ENCODE measurements around the gene ADARB2. TPM values are rescaled to one million over a fixed set of nuclear protein-coding genes. Genes with fewer than 3 reads are reported as not detected.
"Not testable (repeated sequence)": the region's sequence is repeated elsewhere in the genome, so short reads cannot be mapped to it uniquely, and the experiment has no call there.

Gene ADARB2
- total RNA-seq, 1 experiment from 2014 or later: not detected

DNA sequence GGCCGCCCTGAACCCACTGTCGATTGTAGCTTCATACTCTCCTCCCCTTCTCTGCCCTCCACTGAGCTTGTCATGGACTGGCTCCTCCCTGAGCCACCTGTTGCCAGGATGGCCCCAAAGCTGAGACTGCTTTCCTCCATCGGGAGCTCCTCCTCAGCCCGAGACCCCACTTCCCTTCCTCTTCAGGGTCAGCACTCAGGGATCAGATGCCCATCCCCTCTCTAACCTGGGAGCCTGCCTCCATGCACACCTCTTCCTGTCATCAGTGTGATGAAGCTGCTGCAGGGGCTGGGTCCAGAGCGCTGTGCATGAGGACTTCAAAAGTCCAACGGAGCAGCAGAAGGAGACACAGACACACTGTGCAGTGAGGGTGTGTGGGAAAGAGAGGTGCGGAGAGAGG, 480.1 kb downstream of the ADARB2 start:
- DNase-seq (ENCODE audit: low read depth): no peak
- in situ Hi-C loops (cut with HindIII; ENCODE audit: low pct_unique_long_range_greater_than_20kb, low sequenced_read_pairs): no loop called here

DNA sequence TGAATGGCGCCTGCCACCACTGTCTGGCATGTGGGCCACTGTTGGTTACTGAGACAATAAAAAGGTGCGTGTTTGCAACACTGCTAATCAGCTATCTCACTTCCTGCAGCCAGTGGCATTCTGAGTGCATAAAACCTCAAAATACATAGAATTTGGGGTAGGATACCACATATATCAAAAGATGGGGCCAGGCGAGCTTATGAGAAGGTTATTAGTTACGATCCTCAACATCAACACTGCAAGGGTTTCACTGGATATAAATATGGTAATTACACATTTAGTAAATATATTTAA, 480.9 kb downstream of the ADARB2 start:
- in situ Hi-C loops (cut with HindIII; ENCODE audit: low pct_unique_long_range_greater_than_20kb, low sequenced_read_pairs): no loop called here
- no peak for DNase-seq (ENCODE audit: low read depth)

DNA sequence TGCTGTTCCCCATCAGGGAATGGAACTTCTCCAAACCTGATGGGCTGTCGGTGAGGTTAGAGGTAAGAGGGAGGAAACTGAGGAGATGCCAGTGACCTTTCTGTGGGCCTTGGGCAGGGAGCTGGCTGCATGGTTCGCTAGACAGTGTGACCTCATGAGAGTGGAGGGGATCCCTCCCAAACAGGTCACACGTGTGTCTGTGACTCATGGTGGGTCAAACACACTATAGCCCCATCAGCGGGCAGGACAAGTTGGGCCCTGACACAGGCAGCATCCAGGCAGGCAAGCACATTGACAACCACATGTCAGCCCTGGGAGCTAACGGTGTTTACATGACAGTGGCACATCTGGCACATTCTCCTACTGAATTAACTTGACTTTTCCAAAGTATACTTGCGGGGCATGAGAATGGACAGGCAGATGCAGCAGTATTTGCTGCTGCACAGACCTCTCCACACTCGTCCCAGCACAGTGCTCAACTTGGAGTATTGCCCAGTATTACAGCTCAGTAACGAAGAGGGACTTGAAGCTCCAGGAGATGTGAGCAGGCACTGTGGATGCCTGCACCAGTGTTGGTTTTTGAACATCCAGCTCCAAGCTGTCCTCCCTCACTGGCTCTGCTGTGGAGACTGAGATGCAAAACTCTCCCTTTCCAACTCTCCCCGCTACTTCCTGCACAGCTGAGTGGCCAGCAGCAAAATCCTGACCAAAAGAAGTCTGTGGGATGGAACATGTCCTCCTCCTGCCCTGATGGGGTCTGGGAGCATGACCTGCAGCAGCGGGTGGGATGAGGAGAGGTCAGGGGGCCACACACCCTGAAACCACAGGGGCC, 481.5 kb downstream of the ADARB2 start:
- in situ Hi-C loops (cut with HindIII; ENCODE audit: low pct_unique_long_range_greater_than_20kb, low sequenced_read_pairs): no loop called here

DNA sequence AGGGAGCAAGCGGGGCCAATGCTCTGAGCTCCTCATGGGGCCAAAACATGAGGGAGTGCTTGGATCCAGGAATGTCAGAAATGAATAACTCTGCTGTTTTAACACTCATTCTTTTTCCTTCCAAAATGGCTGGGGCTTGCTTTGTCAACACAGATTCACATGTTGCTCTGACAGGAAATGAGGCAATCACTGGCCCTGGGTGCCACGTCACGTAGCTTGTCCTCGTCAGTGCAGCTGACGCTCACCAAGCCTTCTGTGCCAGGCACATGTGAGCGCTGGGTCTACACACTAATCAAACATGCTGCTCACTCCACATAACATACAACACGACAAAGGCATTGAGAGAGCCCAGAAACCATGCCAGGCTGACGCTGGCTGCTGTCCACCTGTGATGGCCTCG, 482.2 kb downstream of the ADARB2 start:
- in situ Hi-C loops (cut with HindIII; ENCODE audit: low pct_unique_long_range_greater_than_20kb, low sequenced_read_pairs): no loop called here
- no peak for DNase-seq (ENCODE audit: low read depth)

More for the DNA sequence above, 481.5 kb downstream of the ADARB2 start:
- DNase-seq (ENCODE audit: low read depth): no peak

DNA sequence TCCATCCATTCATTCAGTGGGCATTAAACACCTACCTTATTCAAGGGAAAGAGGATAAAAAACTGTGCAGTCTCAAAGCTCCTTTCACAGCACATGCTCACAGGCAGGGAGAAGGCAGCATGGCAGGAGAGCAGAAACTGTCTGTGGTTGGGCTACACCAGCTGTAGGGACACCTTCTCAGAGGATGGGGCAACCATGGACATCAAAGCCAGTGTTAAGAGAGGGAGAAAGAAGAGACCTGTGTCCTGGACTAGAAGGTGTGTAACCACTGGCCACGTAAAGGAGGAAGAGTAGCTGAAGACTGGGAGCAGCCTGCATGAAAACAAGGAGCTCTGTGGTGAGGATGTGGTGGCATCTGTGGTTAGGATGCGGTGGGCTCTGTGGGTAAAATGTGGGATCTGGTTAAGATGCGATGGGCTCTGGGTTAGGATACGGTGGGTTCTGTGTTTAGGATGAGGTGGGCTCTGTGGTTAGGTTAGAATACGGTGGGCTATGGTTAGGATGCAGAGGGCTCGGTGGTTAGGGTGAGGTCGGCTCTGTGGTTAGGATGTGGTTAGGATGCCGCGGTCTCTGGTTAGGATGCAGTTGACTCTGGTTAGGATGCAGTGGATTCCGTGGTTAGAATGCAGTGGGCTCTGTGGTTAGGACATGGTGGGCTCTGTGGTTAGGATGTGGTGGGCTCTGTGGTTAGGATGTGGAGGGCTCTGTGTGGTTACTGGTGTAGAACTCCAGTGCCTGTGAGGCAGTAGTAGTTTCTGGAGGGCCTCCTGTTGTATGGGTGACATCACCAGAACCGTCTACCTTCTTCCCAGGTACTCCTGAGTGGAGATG, 483.6 kb downstream of the ADARB2 start:
- DNase-seq (ENCODE audit: low read depth): no peak
- in situ Hi-C loops (cut with HindIII; ENCODE audit: low pct_unique_long_range_greater_than_20kb, low sequenced_read_pairs): no loop called here

DNA sequence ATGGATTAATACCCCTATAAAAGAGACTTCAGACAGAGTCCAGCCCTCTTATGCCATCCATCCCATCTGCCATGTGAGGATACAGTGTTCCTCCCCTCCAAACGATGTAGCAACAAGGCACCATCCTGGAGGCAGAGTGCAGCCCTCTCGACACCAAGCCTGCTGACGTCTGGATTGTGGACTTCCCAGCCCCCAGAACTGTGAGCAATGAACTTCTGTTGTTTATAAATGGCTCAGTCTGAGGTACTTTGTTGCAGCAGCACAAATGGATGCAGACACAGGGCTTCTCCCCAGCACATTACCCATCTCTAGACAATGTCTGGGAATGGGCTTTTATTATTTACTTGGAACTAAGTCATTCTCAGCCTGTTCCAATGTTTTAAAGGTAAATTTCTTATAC, 485.6 kb downstream of the ADARB2 start:
- in situ Hi-C loops (cut with HindIII; ENCODE audit: low pct_unique_long_range_greater_than_20kb, low sequenced_read_pairs): no loop called here
- DNase-seq (ENCODE audit: low read depth): no peak

DNA sequence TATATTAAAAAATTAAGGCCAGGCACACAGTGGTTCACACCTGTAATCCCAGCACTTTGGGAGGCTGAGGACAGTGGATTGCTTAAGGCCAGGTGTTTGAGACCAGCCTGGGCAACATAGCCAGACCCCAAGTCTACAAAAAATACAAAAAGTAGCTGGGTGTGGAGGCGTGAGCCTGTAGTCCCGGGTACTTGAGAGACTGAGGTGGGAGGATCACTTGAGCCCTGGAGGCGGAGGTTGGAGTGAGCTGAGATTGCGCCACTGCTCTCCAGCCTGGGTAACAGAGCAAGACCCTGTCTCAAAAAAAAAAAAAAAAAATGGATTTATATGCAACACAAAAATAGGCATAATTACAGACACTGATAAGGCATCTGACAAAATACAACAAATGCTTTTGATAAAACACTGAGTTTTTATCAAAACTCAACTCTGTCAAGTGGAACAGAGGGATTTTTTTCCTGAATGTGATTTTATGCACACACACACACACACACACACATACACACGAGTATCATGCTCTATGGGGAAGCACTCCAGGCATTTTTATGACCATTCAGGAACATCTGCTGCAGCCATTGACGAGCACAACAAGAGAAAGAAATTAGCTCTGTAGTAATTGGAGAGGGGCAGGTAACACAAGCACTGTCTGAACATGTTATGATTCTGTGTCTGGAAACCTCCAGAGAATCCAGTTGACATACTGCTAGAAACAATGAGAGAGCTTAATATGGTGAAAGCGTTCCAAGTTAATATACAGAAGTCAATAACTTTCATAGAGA, 488.0 kb downstream of the ADARB2 start:
- in situ Hi-C loops (cut with HindIII; ENCODE audit: low pct_unique_long_range_greater_than_20kb, low sequenced_read_pairs): no loop called here
- no peak for DNase-seq (ENCODE audit: low read depth)

DNA sequence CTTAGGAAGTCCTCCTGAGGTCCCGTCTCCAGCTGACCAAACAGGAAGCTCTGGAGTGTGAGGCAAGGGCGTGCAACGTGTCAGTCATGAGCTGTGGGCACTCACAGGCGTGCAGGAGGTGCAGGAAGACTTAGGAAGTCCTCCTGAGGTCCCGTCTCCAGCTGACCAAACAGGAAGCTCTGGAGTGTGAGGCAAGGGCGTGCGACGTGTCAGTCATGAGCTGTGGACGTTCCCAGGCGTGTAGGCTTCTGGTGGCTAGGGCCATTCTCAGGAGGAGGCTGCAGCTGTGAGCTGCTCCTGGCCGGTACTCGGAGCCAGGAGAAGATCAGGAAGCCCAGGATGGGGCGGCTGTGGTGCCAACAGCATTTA, 489.1 kb downstream of the ADARB2 start:
- DNase-seq (ENCODE audit: low read depth); in situ Hi-C loops (cut with HindIII; ENCODE audit: low pct_unique_long_range_greater_than_20kb, low sequenced_read_pairs): not testable (repeated sequence)

DNA sequence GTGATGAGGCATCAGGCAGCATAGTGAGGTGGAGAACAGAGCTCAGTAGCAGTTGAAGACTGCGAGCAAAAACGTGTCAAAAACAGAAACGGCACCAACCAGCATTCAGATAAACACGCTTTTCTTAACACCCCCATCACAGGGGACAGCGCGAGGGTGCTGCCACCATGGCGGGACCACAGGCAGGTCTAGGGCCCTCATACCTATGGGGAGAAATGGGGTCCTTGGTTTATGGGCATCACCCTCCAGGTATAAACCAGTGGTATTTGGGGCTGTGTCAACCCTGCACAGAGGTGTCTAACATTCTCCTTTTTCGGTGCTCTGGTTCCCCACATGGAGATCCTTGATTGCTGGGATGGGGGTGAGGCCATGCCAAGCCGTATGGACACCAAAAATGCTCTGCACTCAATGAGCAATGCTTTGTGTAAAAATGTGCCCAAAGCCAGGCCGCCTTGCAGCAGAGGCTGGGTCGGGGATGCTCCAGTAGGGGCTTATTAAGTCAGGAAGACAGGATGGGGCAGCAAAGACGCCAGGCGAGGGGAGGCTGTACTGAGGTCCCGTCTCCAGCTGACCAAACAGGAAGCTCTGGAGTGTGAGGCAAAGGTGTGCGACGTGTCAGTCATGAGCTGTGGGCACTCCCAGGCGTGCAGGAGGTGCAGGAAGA, 489.6 kb downstream of the ADARB2 start:
- no peak for DNase-seq (ENCODE audit: low read depth)
- in situ Hi-C loops (cut with HindIII; ENCODE audit: low pct_unique_long_range_greater_than_20kb, low sequenced_read_pairs): no loop called here

DNA sequence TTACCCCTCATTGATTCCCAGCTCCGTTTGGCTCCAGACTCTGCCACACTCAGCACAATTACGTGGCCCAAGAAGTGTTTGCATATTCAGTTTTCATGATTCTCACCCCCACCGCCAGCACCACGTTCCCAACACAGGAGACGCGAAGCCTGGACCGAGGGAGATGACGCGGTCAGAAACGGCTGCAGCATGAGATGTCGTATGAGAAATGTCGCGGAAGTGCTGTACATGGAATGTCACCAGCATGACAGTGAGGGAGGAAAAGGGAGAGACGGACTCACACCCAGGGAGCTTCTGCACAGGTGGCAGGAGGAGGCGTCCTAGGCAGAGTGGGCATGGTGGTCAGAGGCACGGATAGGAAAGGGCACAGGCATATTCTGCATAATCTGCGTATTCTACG, 492.8 kb downstream of the ADARB2 start:
- DNase-seq (ENCODE audit: low read depth): no peak
- in situ Hi-C loops (cut with HindIII; ENCODE audit: low pct_unique_long_range_greater_than_20kb, low sequenced_read_pairs): no loop called here

DNA sequence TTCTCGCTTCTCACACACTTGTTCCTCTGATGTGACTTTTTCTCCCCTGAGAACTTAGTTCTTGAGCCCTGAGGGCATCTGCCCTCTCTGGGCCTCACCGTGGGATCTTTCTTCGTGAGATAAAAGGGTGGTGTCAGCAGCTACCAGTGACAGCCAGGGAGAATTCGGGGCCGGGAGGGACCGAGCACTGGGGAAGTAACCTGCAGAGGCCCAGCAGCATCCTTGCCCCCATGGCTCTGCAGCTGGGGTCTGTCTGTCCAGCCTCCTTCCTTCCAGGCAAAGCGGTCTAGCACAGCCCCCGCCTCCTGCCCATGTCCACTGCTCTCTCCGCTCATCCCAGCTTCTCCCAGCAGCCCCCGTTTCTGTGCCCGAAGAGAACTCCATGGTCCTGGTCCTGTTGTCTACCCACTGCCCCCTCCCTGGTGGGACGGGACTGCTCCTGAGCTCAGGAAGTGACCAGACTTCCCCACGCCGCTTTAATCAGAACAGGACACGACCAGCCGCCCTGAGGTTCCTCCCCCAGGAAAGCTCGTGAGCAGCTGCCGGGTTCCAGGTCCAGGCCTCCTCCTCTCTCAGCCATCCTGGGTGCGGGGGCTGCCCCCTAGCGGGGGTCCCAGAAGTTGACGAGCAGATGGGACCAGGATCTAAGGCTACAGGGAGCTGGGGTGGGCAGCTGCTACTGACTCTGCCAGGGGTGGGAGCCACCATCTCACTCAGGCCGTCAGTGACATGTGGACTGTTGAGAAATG, 493.7 kb downstream of the ADARB2 start:
- DNase-seq (ENCODE audit: low read depth): no peak
- in situ Hi-C loops (cut with HindIII; ENCODE audit: low pct_unique_long_range_greater_than_20kb, low sequenced_read_pairs): no loop called here

DNA sequence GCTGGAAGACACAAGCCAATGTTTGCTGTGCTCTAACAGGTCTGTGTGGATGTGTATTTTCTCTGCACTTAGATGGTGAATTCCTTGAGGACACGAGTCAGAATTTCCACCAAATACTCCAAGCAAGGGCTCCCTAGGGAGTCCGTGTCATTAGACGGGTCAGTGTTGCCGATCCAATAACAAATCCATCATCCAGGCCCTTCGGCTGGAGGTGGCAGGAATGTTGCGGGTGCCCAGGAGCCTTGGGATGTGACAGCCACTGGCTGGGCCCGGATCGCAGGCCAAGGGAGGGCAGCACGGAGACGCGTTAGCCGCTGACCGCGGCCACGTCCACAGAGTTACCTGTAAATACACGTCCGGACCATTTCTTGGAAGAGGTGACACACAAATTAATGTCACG, 494.4 kb downstream of the ADARB2 start:
- in situ Hi-C loops (cut with HindIII; ENCODE audit: low pct_unique_long_range_greater_than_20kb, low sequenced_read_pairs): no loop called here

DNA sequence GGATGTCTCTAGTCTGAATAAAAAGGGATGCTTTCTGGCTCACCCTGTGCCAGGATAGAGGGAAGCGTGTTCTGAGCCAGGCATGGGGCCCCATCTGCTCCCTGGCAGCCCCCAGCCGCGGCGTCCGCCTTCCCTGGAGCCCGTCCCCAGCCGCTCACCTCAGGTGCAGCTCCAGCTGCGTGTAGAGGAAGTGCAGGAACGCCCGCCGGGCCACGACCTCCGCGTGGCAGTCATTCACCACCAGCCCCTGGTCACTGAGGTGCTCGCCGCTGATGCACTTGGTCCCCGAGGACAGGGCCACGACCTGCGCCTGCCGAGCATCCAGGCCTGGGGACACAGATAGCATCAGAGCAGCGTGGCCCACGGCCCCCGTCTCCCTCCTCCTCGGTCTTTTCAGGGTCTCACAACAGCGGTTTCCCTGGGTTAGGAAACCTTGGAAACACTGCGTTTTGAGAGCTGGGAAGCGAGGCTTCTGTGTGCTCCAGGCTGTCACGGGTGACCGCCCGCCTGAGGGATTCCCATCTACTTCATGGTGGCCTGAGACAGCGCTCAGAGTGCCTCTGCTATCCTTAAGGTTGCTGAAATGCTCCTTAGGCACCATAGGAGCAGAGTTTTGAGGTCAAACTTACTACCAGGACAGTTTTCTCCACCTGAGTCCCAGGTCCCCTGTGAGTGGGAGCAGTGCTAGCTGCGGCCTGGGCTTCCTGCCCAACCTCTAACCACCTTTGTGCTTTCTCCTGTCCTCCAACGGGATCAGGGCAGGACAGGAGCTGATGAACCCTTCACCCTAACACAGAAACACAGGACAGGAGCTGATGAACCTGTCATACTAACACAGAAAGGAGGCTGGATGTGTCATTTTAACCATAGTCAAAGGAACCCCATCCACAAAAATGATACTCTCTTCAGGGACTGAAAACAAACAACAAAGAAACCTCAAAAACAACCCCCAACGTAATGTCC, 495.1 kb downstream of the ADARB2 start:
- in situ Hi-C loops (cut with HindIII; ENCODE audit: low pct_unique_long_range_greater_than_20kb, low sequenced_read_pairs): no loop called here
- no peak for DNase-seq (ENCODE audit: low read depth)

More for the DNA sequence above, 494.4 kb downstream of the ADARB2 start:
- no peak for DNase-seq (ENCODE audit: low read depth)

DNA sequence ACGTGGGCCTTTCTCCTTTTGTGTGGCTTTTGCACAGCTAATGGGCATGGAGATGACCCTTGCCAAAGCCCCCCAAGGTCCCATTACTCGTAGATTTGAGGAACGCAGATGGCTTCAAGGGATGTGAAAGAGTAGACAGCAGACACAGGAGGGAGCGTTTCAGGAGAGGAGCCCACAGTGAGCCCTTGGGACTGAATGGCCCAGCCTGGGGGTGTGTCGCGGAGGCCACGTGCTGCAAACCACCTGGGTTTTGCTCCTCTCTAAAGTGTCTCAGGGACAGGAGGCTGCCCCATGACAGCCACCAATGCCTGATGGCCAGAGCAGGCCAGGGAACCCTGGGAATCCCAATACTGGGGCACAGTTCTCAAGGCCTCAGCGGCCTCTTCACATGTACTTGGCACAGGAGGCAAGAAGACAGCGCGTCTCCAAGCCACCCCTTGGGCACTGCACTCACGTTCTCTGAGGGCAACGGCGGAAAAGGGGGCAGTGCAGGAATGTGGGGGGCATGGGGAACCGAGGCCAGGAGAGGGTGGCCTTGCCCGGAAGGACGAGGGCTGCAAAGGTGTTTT, 495.9 kb downstream of the ADARB2 start:
- in situ Hi-C loops (cut with HindIII; ENCODE audit: low pct_unique_long_range_greater_than_20kb, low sequenced_read_pairs): no loop called here
- no peak for DNase-seq (ENCODE audit: low read depth)

DNA sequence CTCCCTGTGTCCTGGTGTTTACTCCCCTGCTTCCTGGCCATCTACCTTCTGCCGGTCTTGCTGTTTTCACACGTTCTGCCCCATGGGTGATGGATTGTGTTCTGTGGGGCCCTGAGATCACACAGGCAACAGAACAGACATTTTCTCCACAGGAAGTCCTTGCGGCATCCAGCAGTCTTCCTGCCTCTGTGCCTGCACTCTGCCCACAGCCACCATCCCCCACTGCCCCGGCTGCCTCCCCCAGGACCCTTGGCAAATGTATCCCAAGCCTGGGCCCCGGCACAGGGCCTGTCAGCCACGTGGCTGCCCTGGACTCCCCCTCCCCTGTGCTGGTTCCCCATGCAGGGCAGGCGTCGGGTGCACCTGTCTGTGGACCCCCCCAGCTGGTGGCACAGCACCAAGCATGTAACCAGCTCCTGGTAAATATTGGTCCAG, 497.0 kb downstream of the ADARB2 start:
- no peak for DNase-seq (ENCODE audit: low read depth)
- in situ Hi-C loops (cut with HindIII; ENCODE audit: low pct_unique_long_range_greater_than_20kb, low sequenced_read_pairs): no loop called here

DNA sequence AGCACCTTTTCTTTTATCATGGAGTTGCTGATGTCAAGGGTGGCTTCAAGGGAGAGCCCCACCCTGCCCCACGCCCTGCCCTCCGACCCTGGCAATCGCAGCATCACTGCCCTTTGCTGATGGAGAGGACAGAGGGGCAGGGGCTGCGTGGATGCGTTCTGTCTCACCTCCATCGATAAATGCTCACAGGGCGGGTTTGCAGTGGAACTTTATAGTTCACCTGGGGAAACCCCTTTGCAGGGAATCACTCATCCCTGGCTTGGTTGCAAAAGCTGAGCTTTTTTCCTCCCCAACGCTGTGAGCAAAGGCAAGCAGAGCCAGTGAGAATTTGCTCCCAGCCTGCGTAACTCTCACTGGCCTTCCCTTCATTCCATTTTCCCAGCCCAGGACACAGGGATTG, 504.3 kb downstream of the ADARB2 start:
- in situ Hi-C loops (cut with HindIII; ENCODE audit: low pct_unique_long_range_greater_than_20kb, low sequenced_read_pairs): no loop called here
- DNase-seq (ENCODE audit: low read depth): no peak
